SH-SY5Y (cell line): ENCODE data around the gene TNS1.
A peak's percentile ranks its signal among the peaks of the same experiment; 100 is the strongest.

Experiments
- GATA2 ChIP-seq: IDR thresholded peaks from 2 replicates; pipeline ENCODE4 v1.6.1; 2011; ENCODE audit warnings: mild to moderate bottlenecking, low read depth, low read length
- GATA3 ChIP-seq: IDR thresholded peaks from 2 replicates; pipeline ENCODE4 v1.6.1; 2011; ENCODE audit warnings: low read depth, mild to moderate bottlenecking, low read length, moderate library complexity

TNS1 gene

DNA sequence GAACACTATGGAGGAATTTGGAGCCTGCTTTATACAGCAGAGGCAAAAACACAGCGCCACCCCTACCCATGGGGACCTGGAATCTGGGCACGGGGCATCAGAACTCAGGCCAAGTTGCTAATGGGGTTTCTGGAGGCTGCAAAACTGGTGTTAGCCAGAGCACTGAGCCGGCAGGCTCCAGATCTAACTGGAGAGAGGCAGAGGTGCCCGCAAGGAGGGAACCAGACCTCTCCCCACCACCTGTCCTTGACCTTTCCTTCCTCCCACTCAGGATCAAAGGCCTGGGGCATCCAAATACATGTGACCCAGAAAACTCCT, 126.6 kb downstream of the TNS1 start:
- TF ChIP-seq GATA2, result no peak
- TF ChIP-seq GATA3, result no peak

DNA sequence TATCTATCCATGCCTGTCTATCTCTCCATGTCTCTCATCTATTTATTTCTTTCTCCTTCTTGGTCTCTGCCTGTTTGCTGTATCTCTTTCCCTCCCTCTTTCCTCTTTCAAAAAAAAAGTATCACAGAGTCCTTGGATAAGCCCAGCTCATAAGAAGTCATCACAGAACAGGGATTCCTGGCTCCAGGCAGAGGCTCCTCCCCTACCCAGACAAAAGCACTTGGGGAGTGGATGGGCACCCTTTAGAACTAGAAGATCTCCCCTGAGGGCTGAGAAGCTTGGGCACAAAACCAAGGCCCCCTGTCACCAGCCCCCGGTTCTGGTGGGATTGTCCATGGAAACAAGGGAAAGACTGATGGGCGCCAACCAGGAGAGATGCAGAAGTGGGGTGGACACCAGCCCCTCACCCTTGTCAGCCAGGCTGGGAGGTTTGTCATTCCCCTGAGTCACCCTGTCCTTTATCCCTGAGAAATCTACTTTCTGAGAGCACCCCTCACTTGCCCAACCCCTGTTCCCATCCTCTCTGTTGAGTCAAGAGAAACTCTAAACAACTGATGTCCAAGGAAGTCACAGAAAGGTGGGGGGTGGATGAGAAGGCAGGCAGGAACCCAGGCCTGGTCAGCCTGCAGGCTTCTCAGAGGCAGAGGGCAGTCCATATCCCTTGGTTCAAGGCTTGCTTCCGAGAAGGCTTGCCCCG, 127.1 kb downstream of the TNS1 start:
- TF ChIP-seq GATA3, result no peak
- no peak for TF ChIP-seq GATA2

DNA sequence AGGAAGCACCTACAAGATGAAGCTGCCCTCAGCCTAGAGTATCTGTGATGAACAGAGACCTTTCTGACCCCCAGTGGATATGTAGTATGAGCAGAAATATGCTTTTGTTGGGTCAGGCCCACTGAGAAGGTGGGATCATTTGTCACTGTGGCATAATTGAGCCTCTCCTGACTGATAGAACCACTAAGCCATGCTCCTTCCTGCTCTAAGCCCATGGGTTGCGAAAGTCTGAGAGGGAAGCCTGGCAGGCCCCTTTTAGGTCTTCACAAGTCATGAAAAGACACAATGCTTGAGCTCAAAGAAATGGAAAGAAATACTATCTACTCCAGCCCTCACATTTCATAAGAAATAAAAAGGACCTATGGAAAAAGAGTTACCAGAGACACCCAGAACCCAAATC, 127.7 kb downstream of the TNS1 start:
- no peak for TF ChIP-seq GATA3
- no peak for TF ChIP-seq GATA2

DNA sequence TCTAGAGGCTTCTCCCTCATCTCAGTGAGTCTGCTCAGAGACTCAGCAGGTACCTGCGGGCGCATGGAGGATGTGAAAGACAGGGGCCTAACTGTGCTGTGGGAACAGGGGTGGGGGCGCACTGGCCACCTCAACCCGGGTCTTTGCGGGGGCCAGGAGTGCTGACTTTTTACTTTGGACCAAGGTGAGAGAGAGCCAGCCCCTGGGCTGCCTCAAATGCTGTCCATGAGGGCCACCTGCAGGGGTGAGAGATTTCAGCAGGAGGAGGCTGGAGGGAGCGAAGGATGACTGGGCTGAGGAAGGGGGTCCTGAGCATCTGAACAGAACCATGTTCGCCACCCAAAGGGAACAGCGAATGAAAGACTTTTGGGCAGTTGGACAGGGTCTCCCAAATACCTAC, 129.4 kb downstream of the TNS1 start:
- TF ChIP-seq GATA3 (no peak), GATA2 (no peak)

DNA sequence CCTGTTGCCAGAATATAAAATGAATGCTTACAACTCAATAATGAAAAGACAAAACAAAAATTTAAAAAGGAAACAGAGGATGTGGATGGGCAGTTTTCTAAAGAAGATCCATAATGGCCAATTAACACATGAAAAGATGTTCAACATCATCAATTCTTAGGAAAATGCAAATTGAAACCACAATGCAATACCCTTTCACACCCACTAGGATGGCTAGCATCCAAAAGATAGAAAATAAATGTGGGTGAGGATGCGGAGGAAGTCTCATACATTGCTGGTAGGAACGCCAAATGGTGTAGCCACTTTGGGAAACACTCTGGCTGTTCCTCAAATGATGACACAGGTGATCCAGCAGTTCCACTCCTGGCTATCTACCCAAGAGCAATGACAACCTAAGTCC, 130.5 kb downstream of the TNS1 start:
- TF ChIP-seq GATA3, result no peak
- TF ChIP-seq GATA2, result no peak

DNA sequence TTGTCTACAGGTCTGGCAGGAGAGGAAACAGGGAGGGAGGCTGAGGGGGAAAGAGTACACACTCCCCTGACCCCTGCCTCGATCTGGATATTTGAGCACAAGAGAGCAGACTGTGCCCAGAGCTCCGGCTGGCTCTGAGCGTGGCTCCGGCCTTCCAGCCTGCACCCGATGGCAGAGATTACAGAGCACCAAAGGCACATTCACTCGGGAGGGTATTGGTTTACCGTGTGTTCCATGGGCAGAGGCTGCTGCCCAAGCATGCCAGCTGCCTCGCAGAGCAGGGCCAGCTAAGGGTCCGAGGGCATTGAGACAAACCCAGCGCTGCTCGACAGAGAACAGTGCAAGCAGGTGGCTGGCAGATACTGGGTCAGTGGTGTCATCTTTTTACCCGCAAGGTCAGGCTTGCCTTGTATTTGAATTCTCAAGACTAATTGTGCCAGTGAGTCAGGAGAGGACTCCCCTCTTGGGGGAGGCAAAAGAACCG, 132.2 kb downstream of the TNS1 start:
- TF ChIP-seq GATA2 (peak; percentile 89), GATA3 (no peak)

DNA sequence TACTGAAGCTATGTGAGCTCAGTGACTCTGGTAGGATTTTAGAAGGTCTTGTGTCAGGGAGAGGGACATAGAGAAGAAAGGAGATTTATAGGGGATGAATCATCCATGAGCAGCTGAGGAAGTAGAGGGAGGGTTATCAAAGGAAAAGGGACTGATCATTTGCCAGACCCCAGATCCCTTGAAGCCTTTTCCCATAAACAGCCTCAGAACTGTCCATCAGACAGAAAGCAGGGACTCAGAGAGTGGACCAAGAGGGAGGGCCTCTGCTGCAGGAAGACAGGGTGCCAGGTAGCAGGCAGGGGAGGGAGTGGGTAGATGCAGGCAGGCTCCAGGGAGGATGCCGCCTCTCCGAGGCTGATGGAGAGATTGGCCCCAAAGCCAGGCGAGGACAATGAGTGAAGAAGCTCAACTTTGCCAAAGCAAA, 133.9 kb downstream of the TNS1 start:
- TF ChIP-seq GATA3 (no peak), GATA2 (no peak)

DNA sequence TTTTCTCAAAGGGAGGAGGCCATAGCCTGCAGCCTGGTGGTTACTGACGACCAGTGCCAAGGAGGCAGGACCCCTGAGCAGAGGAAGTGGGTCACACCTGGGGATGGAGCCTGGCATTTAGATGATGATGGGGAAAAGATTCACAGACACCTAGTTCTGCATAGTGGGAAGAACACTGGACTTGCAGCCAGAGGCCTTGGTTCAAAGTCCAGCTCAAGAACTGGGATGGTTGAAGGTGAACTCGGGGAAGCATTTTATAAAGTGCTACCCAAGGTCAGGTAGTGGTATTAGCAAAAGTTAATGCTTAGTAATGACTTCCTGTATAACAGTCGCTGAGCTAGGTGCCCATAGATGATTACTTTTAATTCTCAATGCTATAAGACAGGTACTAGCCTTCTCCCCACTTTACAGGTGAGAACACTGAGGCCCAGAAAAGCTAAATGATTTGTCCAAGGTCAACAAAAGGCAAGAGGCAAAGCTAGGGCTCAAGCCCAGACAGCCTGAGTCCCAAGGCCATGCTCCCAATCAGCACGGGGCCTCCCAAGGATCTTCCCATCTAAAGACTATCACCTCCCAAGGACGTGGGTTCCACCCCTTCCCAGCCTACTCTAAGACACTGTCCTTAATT, 134.4 kb downstream of the TNS1 start:
- TF ChIP-seq GATA2 (no peak), GATA3 (no peak)

DNA sequence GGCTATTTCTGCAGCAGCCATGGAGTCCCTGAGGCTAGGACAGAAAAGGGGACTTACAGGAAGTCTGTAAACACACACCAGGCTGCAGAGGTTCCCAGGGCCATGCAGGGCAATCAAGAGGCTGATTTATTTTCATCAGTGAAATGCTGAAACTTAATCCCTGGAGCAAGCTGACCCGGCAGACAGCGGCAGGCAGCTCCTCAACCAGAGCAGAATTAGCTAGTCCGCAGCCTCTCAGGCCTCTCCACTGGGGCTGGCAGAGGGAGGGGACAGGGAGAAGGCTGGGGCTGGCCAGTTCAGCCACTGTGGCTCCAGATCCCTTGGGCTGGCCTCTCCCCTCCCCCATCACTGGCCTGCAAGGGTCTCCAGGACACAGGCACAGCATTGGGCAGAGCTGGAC, 136.3 kb downstream of the TNS1 start:
- TF ChIP-seq GATA2, result no peak
- TF ChIP-seq GATA3, result no peak

DNA sequence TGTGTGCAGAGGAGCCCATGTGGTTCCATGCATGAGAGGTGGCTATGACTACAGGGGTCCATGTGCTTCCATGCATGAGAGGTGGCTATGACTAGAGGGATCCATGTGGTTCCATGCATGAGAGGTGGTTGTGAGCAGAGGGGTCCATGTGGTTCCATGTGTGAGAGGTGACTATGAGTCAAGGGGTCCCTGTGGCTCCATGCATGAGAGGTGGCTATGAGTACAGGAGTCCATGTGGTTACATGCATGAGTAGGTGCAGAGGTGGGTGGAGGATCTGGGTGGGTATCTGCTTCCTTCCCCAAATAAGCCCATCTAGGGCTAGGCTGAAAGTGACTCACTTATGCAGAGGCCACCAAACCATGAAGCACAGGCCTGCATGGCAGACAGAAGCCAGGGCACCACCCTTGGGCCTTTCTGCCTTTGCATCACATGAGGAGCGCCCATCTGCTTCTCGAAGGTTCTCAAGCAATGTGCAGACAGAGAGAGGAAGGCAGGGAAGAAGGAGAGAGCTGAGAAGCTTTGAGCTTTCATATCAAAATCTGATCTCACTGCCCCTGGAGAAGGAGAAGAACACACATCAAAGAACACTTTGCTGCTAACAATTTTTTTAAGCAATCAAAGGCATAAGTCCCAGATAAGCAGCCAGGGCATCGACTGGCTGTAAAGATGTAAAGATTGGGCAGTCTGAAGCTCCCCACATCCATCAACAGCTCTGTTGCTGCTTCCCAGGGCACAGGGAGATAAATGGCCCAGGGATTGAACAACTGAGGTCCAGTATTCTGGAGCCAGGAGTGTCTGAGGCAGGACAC, 137.6 kb downstream of the TNS1 start:
- TF ChIP-seq GATA2 (0 out of 2 replicates have a peak, but pooled peaks have one; percentile 11), GATA3 (no peak)

DNA sequence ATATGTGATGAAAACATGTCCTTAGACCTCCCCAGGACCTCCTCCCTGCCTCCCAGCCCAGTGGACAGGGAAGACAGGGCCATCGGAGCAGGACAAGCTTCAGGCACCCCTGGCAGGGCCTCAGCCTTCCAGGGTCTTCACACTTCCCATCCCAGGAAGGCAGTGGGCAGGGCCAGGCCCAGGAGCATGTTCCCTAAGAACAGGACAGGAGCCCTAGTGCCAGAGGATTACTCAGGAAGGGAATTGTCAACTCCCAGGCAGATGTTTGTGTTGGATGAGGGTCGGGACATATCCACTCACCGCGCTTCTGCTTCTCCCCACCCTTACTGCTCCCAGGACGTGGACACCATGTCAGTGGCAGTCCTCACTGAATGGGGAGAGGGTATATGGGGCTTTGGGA, 138.9 kb downstream of the TNS1 start:
- TF ChIP-seq GATA2 (no peak), GATA3 (no peak)

DNA sequence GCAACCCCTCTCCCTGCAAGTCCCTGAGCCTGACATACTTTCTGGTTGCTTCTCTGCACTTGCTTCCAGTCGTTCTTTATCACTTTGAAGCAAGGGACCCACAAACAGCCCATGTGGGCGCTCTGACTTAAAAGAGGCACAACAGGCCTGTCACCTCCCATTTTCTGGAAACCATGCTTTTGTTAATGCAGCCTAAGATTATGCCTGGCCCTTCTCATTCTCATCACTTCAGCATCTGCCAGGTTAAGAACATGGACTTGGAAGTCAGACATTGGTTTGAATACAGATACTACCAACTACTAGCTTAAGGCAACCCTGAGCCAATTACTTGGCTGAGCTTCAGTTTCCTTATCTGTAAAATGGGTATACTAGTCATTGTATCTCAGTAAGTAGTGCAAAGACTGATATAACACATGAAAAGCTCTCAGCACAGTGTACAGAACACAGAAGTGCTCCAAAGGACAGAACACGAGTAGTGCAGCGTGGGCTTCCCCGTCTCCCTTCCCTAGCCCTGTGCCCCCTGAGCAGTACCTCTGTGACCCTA, 141.4 kb downstream of the TNS1 start:
- no peak for TF ChIP-seq GATA3
- TF ChIP-seq GATA2, result no peak

DNA sequence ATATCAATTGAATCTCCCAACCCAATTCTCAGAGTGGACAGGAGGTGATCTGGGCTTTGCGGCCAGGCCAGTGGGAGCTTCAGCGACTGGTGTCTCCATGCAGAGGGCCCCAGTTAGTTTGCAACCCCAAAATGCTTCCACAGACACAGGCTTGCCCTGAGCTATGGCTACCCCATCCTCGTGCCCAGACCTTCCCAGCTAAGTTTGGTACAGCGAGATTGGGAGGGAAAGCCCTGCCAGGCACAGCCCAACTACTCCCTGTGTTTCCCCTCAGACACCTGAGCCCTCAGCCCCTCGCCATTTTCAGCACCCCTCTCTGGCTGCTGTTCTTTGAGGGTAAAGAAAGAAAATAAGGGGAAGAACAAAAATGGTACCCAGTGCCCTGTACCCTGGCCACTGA, 142.9 kb downstream of the TNS1 start:
- no peak for TF ChIP-seq GATA2
- no peak for TF ChIP-seq GATA3
